Prostate gland (tissue), 2 donors: Measurements from ENCODE around the gene CCDC90B.

ENCODE experiments used
- POLR2A ChIP-seq: fragments of 450-650 bp; IDR thresholded peaks from one replicate; pipeline ENCODE4 v1.6.1; 2016; ENCODE audit warnings: antibody characterized with exemption, mild to moderate bottlenecking
- POLR2AphosphoS5 ChIP-seq: sonication (generic); formaldehyde crosslinking; IDR thresholded peaks from one replicate; pipeline ENCODE4 v1.6.1; 2017; ENCODE audit warnings: antibody characterized with exemption
- TF ChIP-seq, protein P1 (sequence below), 4 experiments: fragments of 200-600 bp in 2 of 4; fragments of 450-650 bp in 2 of 4; sonication (generic) in 2 of 4; IDR thresholded peaks; 1 replicate in 3 of 4; 2 replicates in 1 of 4; pipeline ENCODE4 v1.5.1; 2016 to 2019; ENCODE audit warnings: antibody characterized with exemption in 4 of 4, mild to moderate bottlenecking in 2 of 4, moderate library complexity in 2 of 4

DNA sequence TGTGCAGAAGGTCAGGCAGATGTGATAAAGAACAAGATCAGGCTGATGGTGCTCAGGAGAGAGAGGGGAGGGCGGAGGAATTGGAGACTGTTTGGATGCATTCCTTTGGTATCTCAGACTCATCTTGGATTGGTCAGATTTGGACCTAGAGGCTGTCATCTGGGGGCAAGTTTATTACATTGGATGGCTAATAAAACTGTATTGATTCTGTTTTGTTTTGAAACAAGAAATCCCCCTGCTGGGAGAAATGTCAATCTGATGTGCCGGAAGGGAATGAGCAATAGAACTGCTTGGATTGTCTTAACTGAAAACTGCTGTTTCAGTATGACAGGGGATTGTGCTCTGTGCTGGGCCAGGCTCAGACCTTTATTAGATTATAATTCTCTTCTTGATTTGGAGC, 25.5 kb upstream of the CCDC90B start:
- TF ChIP-seq POLR2A: no peak
- TF ChIP-seq, protein P1, sequence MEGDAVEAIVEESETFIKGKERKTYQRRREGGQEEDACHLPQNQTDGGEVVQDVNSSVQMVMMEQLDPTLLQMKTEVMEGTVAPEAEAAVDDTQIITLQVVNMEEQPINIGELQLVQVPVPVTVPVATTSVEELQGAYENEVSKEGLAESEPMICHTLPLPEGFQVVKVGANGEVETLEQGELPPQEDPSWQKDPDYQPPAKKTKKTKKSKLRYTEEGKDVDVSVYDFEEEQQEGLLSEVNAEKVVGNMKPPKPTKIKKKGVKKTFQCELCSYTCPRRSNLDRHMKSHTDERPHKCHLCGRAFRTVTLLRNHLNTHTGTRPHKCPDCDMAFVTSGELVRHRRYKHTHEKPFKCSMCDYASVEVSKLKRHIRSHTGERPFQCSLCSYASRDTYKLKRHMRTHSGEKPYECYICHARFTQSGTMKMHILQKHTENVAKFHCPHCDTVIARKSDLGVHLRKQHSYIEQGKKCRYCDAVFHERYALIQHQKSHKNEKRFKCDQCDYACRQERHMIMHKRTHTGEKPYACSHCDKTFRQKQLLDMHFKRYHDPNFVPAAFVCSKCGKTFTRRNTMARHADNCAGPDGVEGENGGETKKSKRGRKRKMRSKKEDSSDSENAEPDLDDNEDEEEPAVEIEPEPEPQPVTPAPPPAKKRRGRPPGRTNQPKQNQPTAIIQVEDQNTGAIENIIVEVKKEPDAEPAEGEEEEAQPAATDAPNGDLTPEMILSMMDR (IDR thresholded peaks at IDR 0.05): no peak
- no peak for TF ChIP-seq POLR2AphosphoS5
